Gastrocnemius medialis (tissue), 4 donors: Measurements from ENCODE around the gene MSI2.

Experiments
- POLR2A ChIP-seq, 2 donors: fragments of 450-650 bp; IDR thresholded peaks; one replicate each; pipeline ENCODE4 v1.6.1; 2017; ENCODE audit warnings: antibody characterized with exemption in 2 of 2, mild to moderate bottlenecking in 2 of 2, moderate library complexity in 2 of 2
- TF ChIP-seq, protein P1 (sequence below), 5 experiments: fragments of 450-650 bp in 3 of 5; fragments of 200-600 bp in 2 of 5; sonication (generic) in 2 of 5; IDR thresholded peaks in 4 of 5; conservative IDR thresholded peaks in 1 of 5; 1 replicate in 4 of 5; 2 replicates in 1 of 5; pipeline ENCODE4 v1.5.1; 2016 to 2019; ENCODE audit warnings: antibody characterized with exemption in 5 of 5, mild to moderate bottlenecking in 3 of 5, moderate library complexity in 3 of 5

DNA sequence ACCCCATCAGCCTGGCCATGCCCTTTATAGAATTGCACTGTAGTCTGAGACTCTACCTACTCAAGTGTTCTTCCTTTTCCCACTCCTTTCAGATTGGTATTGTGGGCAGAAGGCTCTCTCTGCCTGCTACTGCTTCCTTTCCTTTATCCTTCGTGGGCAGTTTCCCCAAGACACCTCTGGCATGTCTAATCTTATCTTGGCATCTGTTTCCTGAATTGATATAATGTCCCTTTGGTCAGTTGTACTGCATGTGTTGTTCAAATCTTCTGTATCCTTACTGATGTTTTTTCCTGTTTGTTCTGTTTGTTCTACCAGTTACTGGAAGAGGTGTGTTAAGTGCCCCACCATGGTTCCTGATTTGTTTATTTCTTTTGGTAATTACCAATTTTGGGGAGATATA, 29.5 kb upstream of the MSI2 start:
- TF ChIP-seq, protein P1, sequence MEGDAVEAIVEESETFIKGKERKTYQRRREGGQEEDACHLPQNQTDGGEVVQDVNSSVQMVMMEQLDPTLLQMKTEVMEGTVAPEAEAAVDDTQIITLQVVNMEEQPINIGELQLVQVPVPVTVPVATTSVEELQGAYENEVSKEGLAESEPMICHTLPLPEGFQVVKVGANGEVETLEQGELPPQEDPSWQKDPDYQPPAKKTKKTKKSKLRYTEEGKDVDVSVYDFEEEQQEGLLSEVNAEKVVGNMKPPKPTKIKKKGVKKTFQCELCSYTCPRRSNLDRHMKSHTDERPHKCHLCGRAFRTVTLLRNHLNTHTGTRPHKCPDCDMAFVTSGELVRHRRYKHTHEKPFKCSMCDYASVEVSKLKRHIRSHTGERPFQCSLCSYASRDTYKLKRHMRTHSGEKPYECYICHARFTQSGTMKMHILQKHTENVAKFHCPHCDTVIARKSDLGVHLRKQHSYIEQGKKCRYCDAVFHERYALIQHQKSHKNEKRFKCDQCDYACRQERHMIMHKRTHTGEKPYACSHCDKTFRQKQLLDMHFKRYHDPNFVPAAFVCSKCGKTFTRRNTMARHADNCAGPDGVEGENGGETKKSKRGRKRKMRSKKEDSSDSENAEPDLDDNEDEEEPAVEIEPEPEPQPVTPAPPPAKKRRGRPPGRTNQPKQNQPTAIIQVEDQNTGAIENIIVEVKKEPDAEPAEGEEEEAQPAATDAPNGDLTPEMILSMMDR (IDR thresholded peaks at IDR 0.05 in 4 of 5, conservative IDR thresholded peaks at IDR 0.05 in 1 of 5): no peak
- no peak for TF ChIP-seq POLR2A (IDR thresholded peaks at IDR 0.05)
